WERI-Rb-1 (cell line): ENCODE results near the gene FERMT2.
A peak's percentile ranks its signal among the peaks of the same experiment; 100 is the strongest.

Experiments
- DNase-seq: peaks from one replicate; pipeline ENCODE4 v3.0.0-alpha.2; 2020
- H3K27ac ChIP-seq: fragments of 250-450 bp; sonication (Bioruptor Pico); 2 replicates; pipeline ENCODE4 v1.5.1; 2020; ENCODE audit warnings: mild to moderate bottlenecking, moderate library complexity
- H3K27me3 ChIP-seq: fragments of 250-450 bp; sonication (Bioruptor Pico); 2 replicates; pipeline ENCODE4 v1.5.1; 2021; ENCODE audit warnings: mild to moderate bottlenecking, low read depth, moderate library complexity; ENCODE audit not compliant: insufficient read depth, severe bottlenecking
- H3K36me3 ChIP-seq: fragments of 250-450 bp; sonication (Bioruptor Pico); 2 replicates; pipeline ENCODE4 v1.5.1; 2020; ENCODE audit warnings: mild to moderate bottlenecking, moderate library complexity
- H3K4me3 ChIP-seq: 2 replicates; pipeline ENCODE4 v1.5.1; 2011; ENCODE audit warnings: low read depth, mild to moderate bottlenecking, control low read depth, low read length
- H3K9me3 ChIP-seq: fragments of 250-450 bp; sonication (Bioruptor Pico); 2 replicates; pipeline ENCODE4 v1.5.1; 2021; ENCODE audit warnings: mild to moderate bottlenecking, moderate library complexity; ENCODE audit not compliant: severe bottlenecking
- CTCF ChIP-seq: IDR thresholded peaks from 2 replicates; pipeline ENCODE4 v1.5.1; 2011; ENCODE audit warnings: low read depth, mild to moderate bottlenecking, control low read depth, inconsistent platforms, low read length

The FERMT2 gene

GRCh38 chr14:52827426-52827825, 123.4 kb downstream of the FERMT2 start:
- Histone ChIP-seq H3K27ac (no peak overlapping the region), H3K27me3 (no peaks in the 10 kb centered on the region)
- DNase-seq = peak; percentile 28

GRCh38 chr14:52825085-52825484, 125.8 kb downstream of the FERMT2 start:
- DNase-seq = no peak

More at GRCh38 chr14:52827426-52827825, 123.4 kb downstream of the FERMT2 start:
- no peak for TF ChIP-seq CTCF
- H3K4me3 ChIP-seq = no peak overlapping the region
- H3K9me3 ChIP-seq = no peaks in the 10 kb centered on the region
- no peaks in the 10 kb centered on the region for H3K36me3 ChIP-seq

GRCh38 chr14:52824462-52824861, 126.4 kb downstream of the FERMT2 start:
- no peaks in the 10 kb centered on the region for H3K9me3 ChIP-seq
- no peak overlapping the region for H3K27ac ChIP-seq
- no peak for TF ChIP-seq CTCF

More at GRCh38 chr14:52825085-52825484, 125.8 kb downstream of the FERMT2 start:
- Histone ChIP-seq H3K27ac (no peak overlapping the region), H3K36me3 (no peaks in the 10 kb centered on the region), H3K4me3 (no peak overlapping the region), H3K9me3 (no peaks in the 10 kb centered on the region), H3K27me3 (no peaks in the 10 kb centered on the region)
- TF ChIP-seq CTCF = no peak

GRCh38 chr14:52821805-52822250, 129.0 kb downstream of the FERMT2 start:
- H3K27me3 ChIP-seq = no peaks in the 10 kb centered on the region
- no peak for DNase-seq
- no peak overlapping the region for H3K27ac ChIP-seq
- no peaks in the 10 kb centered on the region for H3K36me3 ChIP-seq
- no peak overlapping the region for H3K4me3 ChIP-seq
- no peaks in the 10 kb centered on the region for H3K9me3 ChIP-seq
- no peak for TF ChIP-seq CTCF

More at GRCh38 chr14:52824462-52824861, 126.4 kb downstream of the FERMT2 start:
- H3K27me3 ChIP-seq = no peaks in the 10 kb centered on the region
- DNase-seq = no peak
- H3K4me3 ChIP-seq = no peak overlapping the region
- no peaks in the 10 kb centered on the region for H3K36me3 ChIP-seq

- no peaks in the 10 kb centered on the region for H3K27me3 ChIP-seq
- no peak for TF ChIP-seq CTCF
These were observed 142.7 kb downstream of the FERMT2 start for GRCh38 chr14:52808101-52808500.

More at GRCh38 chr14:52808101-52808500, 142.7 kb downstream of the FERMT2 start:
- Histone ChIP-seq H3K27ac (0 out of 2 replicates have a peak overlapping the region, but pooled peaks have one; percentile 8), H3K4me3 (no peak overlapping the region; the same call in 1 of the 2 replicates), H3K9me3 (no peaks in the 10 kb centered on the region), H3K36me3 (no peaks in the 10 kb centered on the region)
- no peak for DNase-seq
